HEK293T (cell line): ENCODE data around the gene MACIR.

Source experiments
- ARNT ChIP-seq: fragments of 450-650 bp; IDR thresholded peaks from 2 replicates; pipeline ENCODE4 v1.6.1; 2017; ENCODE audit warnings: mild to moderate bottlenecking
- BHLHE40 ChIP-seq: fragments of 450-650 bp; IDR thresholded peaks from 2 replicates; pipeline ENCODE4 v1.6.1; 2016; ENCODE audit warnings: mild to moderate bottlenecking, moderate library complexity, borderline replicate concordance
- ELF4 ChIP-seq: fragments of 450-650 bp; IDR thresholded peaks from 2 replicates; pipeline ENCODE4 v1.6.1; 2017; ENCODE audit warnings: antibody characterized with exemption
- FOXA1 ChIP-seq: fragments of 450-650 bp; IDR thresholded peaks from 2 replicates; pipeline ENCODE4 v1.6.1; 2016; ENCODE audit warnings: mild to moderate bottlenecking
- FOXK2 ChIP-seq: fragments of 450-650 bp; IDR thresholded peaks from 2 replicates; pipeline ENCODE4 v1.6.1; 2016; ENCODE audit warnings: mild to moderate bottlenecking
- FOXM1 ChIP-seq: fragments of 450-650 bp; IDR thresholded peaks from 2 replicates; pipeline ENCODE4 v1.6.1; 2017; ENCODE audit warnings: mild to moderate bottlenecking, borderline replicate concordance
- HDGF ChIP-seq: fragments of 450-650 bp; IDR thresholded peaks from 2 replicates; pipeline ENCODE4 v1.6.1; 2017; ENCODE audit warnings: antibody characterized with exemption, borderline replicate concordance
- L3MBTL2 ChIP-seq: fragments of 450-650 bp; conservative IDR thresholded peaks from 2 replicates; pipeline ENCODE4 v1.6.1; 2016; ENCODE audit warnings: mild to moderate bottlenecking
- LEF1 ChIP-seq: fragments of 450-650 bp; IDR thresholded peaks from 2 replicates; pipeline ENCODE4 v1.6.1; 2017; ENCODE audit warnings: mild to moderate bottlenecking, borderline replicate concordance
- NFRKB ChIP-seq: fragments of 450-650 bp; IDR thresholded peaks from 2 replicates; pipeline ENCODE4 v1.6.1; 2016; ENCODE audit warnings: mild to moderate bottlenecking, moderate library complexity
- SUZ12 ChIP-seq: fragments of 450-650 bp; IDR thresholded peaks from 2 replicates; pipeline ENCODE4 v1.6.1; 2016; ENCODE audit warnings: mild to moderate bottlenecking
- TARDBP ChIP-seq: fragments of 450-650 bp; IDR thresholded peaks from 2 replicates; pipeline ENCODE4 v1.6.1; 2016
- ZNF384 ChIP-seq: fragments of 450-650 bp; IDR thresholded peaks from 2 replicates; pipeline ENCODE4 v1.6.1; 2016
- TF ChIP-seq, protein P1 (sequence below): fragments of 450-650 bp; IDR thresholded peaks from 2 replicates; pipeline ENCODE4 v1.6.1; 2016

DNA sequence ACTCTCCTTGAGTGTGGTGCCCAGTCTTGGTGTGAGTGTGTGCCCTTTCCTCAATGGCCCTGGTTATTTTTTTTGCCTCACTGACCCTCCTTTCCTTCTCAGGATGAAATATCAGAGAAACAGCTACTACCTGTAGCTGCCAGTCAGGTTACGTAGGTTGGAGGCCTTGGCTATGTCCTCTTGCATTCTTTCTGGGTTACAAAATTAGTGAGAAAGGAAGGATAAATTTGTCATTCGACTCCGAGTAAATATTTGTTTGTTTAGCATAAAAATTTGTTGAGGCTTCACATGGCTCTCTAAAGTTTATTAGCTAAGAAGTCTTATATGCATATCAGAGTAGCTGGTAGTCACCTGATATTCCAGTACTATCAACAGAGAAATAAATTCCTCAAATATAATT lies 15.4 kb downstream of the MACIR start:
- TF ChIP-seq L3MBTL2 (no peak), ARNT (no peak), FOXA1 (no peak), NFRKB (no peak), ZNF384 (no peak), TARDBP (no peak), BHLHE40 (no peak), ELF4 (no peak), LEF1 (no peak), SUZ12 (no peak), HDGF (no peak), FOXM1 (no peak), FOXK2 (no peak)
- TF ChIP-seq, protein P1, sequence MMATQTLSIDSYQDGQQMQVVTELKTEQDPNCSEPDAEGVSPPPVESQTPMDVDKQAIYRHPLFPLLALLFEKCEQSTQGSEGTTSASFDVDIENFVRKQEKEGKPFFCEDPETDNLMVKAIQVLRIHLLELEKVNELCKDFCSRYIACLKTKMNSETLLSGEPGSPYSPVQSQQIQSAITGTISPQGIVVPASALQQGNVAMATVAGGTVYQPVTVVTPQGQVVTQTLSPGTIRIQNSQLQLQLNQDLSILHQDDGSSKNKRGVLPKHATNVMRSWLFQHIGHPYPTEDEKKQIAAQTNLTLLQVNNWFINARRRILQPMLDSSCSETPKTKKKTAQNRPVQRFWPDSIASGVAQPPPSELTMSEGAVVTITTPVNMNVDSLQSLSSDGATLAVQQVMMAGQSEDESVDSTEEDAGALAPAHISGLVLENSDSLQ = no peak
